Smooth muscle cell (in vitro differentiated cells): Measurements from ENCODE around the gene RPRD1B. TPM values are rescaled to one million over a fixed set of nuclear protein-coding genes. Genes with fewer than 3 reads are reported as not detected.

ENCODE experiments used
- DNase-seq: peaks from one replicate; lab custom pipeline; 2025; ENCODE audit not compliant: unreplicated experiment; lab: John Stamatoyannopoulos, UW
- H2AFZ ChIP-seq: fragments of 200-600 bp; sonication (generic); 2 replicates; pipeline ENCODE4 v1.6.0; 2016; ENCODE audit warnings: antibody characterized with exemption, low read depth, mild to moderate bottlenecking
- H3F3A ChIP-seq: fragments of 200-600 bp; sonication (generic); 2 replicates; pipeline ENCODE4 v1.6.0; 2017; ENCODE audit warnings: antibody characterized with exemption, low read depth
- H3K27ac ChIP-seq: fragments of 200-600 bp; sonication (generic); 2 replicates; pipeline ENCODE4 v1.5.1; 2016; ENCODE audit warnings: low read depth, mild to moderate bottlenecking
- H3K27me3 ChIP-seq: fragments of 200-600 bp; sonication (generic); 2 replicates; pipeline ENCODE4 v1.6.1; 2016; ENCODE audit warnings: low read depth, mild to moderate bottlenecking
- H3K36me3 ChIP-seq: fragments of 200-600 bp; sonication (generic); 2 replicates; pipeline ENCODE4 v1.5.1; 2016; ENCODE audit warnings: low read depth
- H3K4me1 ChIP-seq: fragments of 200-600 bp; sonication (generic); 2 replicates; pipeline ENCODE4 v1.5.1; 2016; ENCODE audit warnings: low read depth
- H3K4me2 ChIP-seq: fragments of 200-600 bp; sonication (generic); 2 replicates; pipeline ENCODE4 v1.6.0; 2016; ENCODE audit warnings: mild to moderate bottlenecking
- H3K4me3 ChIP-seq: fragments of 200-600 bp; sonication (generic); 2 replicates; pipeline ENCODE4 v1.5.1; 2016; ENCODE audit warnings: mild to moderate bottlenecking
- H3K79me2 ChIP-seq: fragments of 200-600 bp; sonication (generic); 2 replicates; pipeline ENCODE4 v1.6.0; 2016; ENCODE audit warnings: low read depth, mild to moderate bottlenecking
- H3K9ac ChIP-seq: fragments of 200-600 bp; sonication (generic); 2 replicates; pipeline ENCODE4 v1.6.0; 2016; ENCODE audit warnings: low read depth
- H3K9me3 ChIP-seq: fragments of 200-600 bp; sonication (generic); replicated peaks from 2 replicates; pipeline ENCODE4 v1.5.1; 2016; ENCODE audit warnings: low read depth
- H4K20me1 ChIP-seq: fragments of 200-600 bp; sonication (generic); 2 replicates; pipeline ENCODE4 v1.6.0; 2016; ENCODE audit warnings: low read depth
- WGBS: methylation state at CpG from one replicate; pipeline ENCODE4 v1.1.7; 2016; ENCODE audit warnings: low lambda C conversion rate; 5-methylcytosine and 5-hydroxymethylcytosine counted together
- polyA plus RNA-seq: library from polyadenylated mRNA; unstranded; fragments of >200 nt; fragmentation: Nextera tagmentation; extraction: Ambion mirVana; gene quantifications from 2 replicates; pipeline ENCODE4 v1.2.1, GENCODE V29; 2016
- total RNA-seq: library from RNA; depleted of rRNA; stranded (reverse); fragments of >200 nt; gene quantifications from 2 replicates; pipeline ENCODE4 v1.2.3, GENCODE V29; 2014
- TF ChIP-seq, protein P1 (sequence below): fragments of 200-600 bp; sonication (generic); IDR thresholded peaks from 2 replicates; pipeline ENCODE4 v1.5.1; 2017; ENCODE audit warnings: borderline replicate concordance, mild to moderate bottlenecking, antibody characterized with exemption; ENCODE audit not compliant: insufficient read depth, poor library complexity, severe bottlenecking

RPRD1B gene
- total and polyA plus RNA-seq, 2 experiments from 2014 or later, result 13.5 to 59.1 TPM

DNA sequence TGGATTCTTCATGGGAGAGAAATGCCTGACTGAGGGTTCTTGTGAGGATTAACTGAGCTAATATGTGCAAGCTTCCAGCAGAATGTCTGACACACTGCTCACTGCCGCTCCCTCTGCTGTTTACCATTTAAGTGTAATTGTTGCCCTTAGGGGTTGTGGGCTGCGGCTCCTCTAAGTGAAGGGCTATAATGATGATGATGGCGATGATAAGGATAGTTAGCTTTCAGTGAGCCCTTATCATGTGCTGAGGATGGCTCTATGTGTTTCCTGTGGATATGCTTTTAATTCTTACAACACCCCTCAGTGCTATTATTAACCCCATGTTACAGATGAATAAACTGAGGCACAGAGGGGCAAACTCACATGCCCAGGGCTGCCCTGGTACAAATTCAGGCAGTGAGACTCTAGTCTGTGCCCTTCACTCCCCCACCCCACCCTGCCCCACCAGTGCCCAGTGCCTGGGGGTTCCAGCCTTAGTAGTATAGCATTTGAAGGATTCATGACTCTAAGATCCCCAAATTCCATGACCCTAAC is 98.1 kb downstream of the RPRD1B start:
- no peak overlapping the region for H3K27ac ChIP-seq

DNA sequence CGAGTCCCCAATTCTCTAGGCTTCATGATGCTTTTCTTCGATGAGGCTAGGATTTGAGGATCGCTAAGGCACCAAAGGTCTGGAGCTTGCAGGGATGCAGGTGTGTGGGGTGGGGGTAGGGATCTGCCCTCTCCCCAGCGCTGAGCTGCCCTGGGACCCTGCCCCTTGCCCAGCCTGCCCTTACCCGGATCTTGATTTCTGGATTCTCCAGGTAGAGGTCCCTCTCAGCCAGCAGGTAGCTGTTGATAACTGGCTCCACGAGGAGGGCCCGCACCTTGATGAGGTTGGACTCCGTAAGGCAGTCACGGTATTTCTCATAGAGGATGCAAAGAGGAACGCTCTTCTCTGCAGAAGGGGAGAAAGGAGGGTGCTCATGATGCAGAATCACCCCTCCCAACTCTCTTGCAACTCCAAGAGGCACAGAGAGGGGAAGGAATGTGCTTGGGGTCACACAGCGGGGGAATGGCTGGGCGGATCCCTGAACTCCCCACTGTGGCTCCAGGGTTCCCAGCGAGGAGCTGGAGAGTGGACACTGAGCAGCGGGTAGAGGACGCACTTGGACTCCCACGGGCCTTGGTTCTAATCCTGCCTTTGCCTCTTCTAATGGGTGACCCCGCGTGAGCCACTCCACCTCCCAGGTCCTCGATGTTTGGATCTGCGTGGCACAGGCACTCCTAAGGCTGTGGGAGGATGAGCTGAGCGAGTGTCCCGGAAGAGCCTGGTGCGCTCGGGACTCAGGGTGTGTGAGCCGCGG is 98.8 kb downstream of the RPRD1B start:
- DNase-seq, result no peak
- Histone ChIP-seq H3K4me1 (no peaks in the 10 kb centered on the region), H4K20me1 (no peaks in the 10 kb centered on the region), H3K27ac (no peak overlapping the region), H3F3A (peaks cover 9% of the 10 kb centered on the region), H3K36me3 (no peaks in the 10 kb centered on the region), H3K4me2 (no peak overlapping the region), H3K4me3 (no peak overlapping the region), H3K27me3 (no peaks in the 10 kb centered on the region), H3K9me3 (no peaks in the 10 kb centered on the region), H3K79me2 (no peaks in the 10 kb centered on the region), H2AFZ (no peak overlapping the region), H3K9ac (no peak overlapping the region)
- TF ChIP-seq, protein P1, sequence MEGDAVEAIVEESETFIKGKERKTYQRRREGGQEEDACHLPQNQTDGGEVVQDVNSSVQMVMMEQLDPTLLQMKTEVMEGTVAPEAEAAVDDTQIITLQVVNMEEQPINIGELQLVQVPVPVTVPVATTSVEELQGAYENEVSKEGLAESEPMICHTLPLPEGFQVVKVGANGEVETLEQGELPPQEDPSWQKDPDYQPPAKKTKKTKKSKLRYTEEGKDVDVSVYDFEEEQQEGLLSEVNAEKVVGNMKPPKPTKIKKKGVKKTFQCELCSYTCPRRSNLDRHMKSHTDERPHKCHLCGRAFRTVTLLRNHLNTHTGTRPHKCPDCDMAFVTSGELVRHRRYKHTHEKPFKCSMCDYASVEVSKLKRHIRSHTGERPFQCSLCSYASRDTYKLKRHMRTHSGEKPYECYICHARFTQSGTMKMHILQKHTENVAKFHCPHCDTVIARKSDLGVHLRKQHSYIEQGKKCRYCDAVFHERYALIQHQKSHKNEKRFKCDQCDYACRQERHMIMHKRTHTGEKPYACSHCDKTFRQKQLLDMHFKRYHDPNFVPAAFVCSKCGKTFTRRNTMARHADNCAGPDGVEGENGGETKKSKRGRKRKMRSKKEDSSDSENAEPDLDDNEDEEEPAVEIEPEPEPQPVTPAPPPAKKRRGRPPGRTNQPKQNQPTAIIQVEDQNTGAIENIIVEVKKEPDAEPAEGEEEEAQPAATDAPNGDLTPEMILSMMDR, result no peak
- 88% methylated on average over 26 of the region's 26 CpGs for WGBS

More for the DNA sequence above, 98.1 kb downstream of the RPRD1B start:
- no peaks in the 10 kb centered on the region for H4K20me1 ChIP-seq
- DNase-seq, result no peak
- no peak overlapping the region for H2AFZ ChIP-seq
- no peak overlapping the region for H3K9ac ChIP-seq
- 51% methylated on average over 3 of the region's 3 CpGs for WGBS
- TF ChIP-seq, protein P1, result no peak
- no peaks in the 10 kb centered on the region for H3K27me3 ChIP-seq
- H3K4me3 ChIP-seq, result no peak overlapping the region
- H3K36me3 ChIP-seq, result no peaks in the 10 kb centered on the region
- no peak overlapping the region for H3K4me2 ChIP-seq
- no peaks in the 10 kb centered on the region for H3K79me2 ChIP-seq
- H3F3A ChIP-seq, result peaks cover 15% of the 10 kb centered on the region
- H3K4me1 ChIP-seq, result no peaks in the 10 kb centered on the region
- no peaks in the 10 kb centered on the region for H3K9me3 ChIP-seq

DNA sequence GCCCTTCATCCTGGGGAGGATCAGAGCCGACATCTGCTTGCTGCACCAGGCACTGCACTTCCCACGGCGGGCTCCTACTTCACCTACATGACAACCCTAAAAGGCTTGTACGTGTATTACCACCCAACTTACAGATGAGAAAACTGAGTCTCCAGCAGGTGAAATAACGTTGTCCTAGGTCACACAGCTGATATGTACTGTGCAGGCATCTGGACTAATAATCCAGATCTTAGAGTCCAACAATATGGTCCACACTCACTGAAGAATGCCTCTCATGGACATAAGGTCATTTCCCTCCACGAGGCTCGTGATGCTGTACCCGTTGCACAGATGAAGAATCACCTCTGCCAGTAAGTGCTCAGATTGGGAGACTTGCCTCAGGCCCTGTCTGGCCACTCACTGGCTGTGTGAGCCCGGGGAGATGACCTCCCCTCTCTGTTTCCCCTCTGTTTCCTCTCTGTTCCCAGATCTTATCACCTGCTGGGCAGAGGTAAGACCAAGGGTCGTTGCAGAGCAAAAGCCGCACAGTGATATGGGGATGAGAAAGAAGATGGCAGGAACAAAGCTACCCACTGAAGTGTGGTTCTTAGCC is 99.5 kb downstream of the RPRD1B start:
- H3K4me3 ChIP-seq, result no peak overlapping the region
- 90% methylated on average over 11 of the region's 11 CpGs for WGBS
- no peaks in the 10 kb centered on the region for H3K4me1 ChIP-seq
- H3K27ac ChIP-seq, result no peak overlapping the region
- no peak overlapping the region for H3K9ac ChIP-seq
- no peaks in the 10 kb centered on the region for H3K79me2 ChIP-seq
- no peak overlapping the region for H2AFZ ChIP-seq
- no peaks in the 10 kb centered on the region for H3K36me3 ChIP-seq
- no peaks in the 10 kb centered on the region for H4K20me1 ChIP-seq
- no peaks in the 10 kb centered on the region for H3K27me3 ChIP-seq
- TF ChIP-seq, protein P1, result no peak
- no peaks in the 10 kb centered on the region for H3K9me3 ChIP-seq
- no peak overlapping the region for H3K4me2 ChIP-seq
- DNase-seq, result no peak
- H3F3A ChIP-seq, result peaks cover 4% of the 10 kb centered on the region
